ENCODE data around the gene C10orf62. TPM values are rescaled to one million over a fixed set of nuclear protein-coding genes. Genes with fewer than 3 reads are reported as not detected.

C10orf62 gene
- total RNA-seq, 2 donors from 2014 or later, result 0.35 TPM; not detected in 1

Other genes starting within 250 kb of the C10orf62 start
- 10 to 100 TPM in 1 of 2 donors, 1 to 10 TPM in 1; 7.6 to 27.2 TPM for gene RRP12, start 188.4 kb upstream of the C10orf62 start, total RNA-seq
- 100 to 1,000 TPM; 258 to 344 TPM for gene PGAM1, start 163.5 kb upstream of the C10orf62 start, total RNA-seq
- 10 to 100 TPM; 16.6 to 18.6 TPM for gene EXOSC1, start 143.7 kb upstream of the C10orf62 start, total RNA-seq
- 10 to 100 TPM; 26.2 to 26.5 TPM for gene ZDHHC16, start 143.5 kb upstream of the C10orf62 start, total RNA-seq
- 10 to 100 TPM; 31.9 to 34.0 TPM for gene MMS19, start 91.3 kb upstream of the C10orf62 start, total RNA-seq
- gene UBTD1, start 90.8 kb upstream of the C10orf62 start, total RNA-seq, result 10 to 100 TPM; 22.6 to 23.7 TPM
- 10 to 100 TPM; 11.8 to 54.6 TPM for gene ANKRD2, start 16.9 kb upstream of the C10orf62 start, total RNA-seq
- 10 to 100 TPM in 1 of 2 donors, 1 to 10 TPM in 1; 7.7 to 13.2 TPM for gene HOGA1, start 5.3 kb upstream of the C10orf62 start, total RNA-seq
- gene MORN4, start 43.8 kb downstream of the C10orf62 start, total RNA-seq, result 1 to 10 TPM; 7.0 to 8.3 TPM
- 10 to 100 TPM; 11.2 to 12.1 TPM for gene PI4K2A, start 51.0 kb downstream of the C10orf62 start, total RNA-seq
- gene AVPI1, start 97.5 kb downstream of the C10orf62 start, total RNA-seq, result 10 to 100 TPM; 13.2 to 16.3 TPM
- 10 to 100 TPM; 16.3 to 17.4 TPM for gene MARVELD1, start 124.0 kb downstream of the C10orf62 start, total RNA-seq
- gene ZFYVE27, start 147.4 kb downstream of the C10orf62 start, total RNA-seq, result 10 to 100 TPM; 15.7 to 19.5 TPM
- 10 to 100 TPM; 38.9 to 83.6 TPM for gene SFRP5, start 182.3 kb downstream of the C10orf62 start, total RNA-seq